ENCODE measurements around the gene CBL. TPM values are rescaled to one million over a fixed set of nuclear protein-coding genes. Genes with fewer than 3 reads are reported as not detected.

The CBL gene
- total RNA-seq, 1 experiment from 2014 or later, result 56.4 TPM

DNA sequence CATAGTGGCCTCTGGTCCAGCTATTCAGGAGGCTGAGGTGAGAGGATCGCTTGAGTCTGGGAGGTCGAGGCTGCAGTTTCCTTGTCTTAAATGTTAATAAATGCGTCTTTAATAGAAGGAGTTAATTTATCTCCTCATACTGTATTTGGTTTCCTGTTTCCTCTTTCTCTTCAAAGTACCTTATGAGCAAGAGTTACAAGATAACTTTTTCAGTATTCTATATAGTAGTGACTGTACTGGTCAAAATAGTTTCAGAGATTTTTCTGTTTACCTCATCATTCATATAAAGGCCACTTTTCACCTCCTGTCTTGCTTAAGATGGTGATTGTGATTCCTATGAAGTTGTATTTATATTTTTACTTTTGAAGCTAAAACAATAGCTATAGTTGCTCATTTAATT is 59.9 kb downstream of the CBL start:
- no peak overlapping the region for H2AK5ac ChIP-seq (ENCODE audit: insufficient read length, low read length)
- no peak overlapping the region for H2BK15ac ChIP-seq (ENCODE audit: low read depth, low read length)
- Mint-ChIP-seq H3K9me3 (no peaks in the 10 kb centered on the region), H3K27ac (no peak overlapping the region; a peak in 1 of 7 replicates), H3K36me3 (ENCODE audit: insufficient read depth in 1 of 3, low read depth in 3 of 3) (no peaks in the 10 kb centered on the region), H3K27me3 (ENCODE audit: low read depth) (no peaks in the 10 kb centered on the region), H3K4me1 (peaks cover 4 to 5% of the 10 kb centered on the region in 2 experiments; a peak in 2 of 4 replicates), H3K4me3 (no peak overlapping the region)
- no peak overlapping the region for H3K14ac ChIP-seq (ENCODE audit: insufficient read depth, low read length)
- H3K9ac ChIP-seq (ENCODE audit: extremely low read depth, insufficient read length, low read length), result no peak overlapping the region
- H3K27ac ChIP-seq (ENCODE audit: insufficient read length, low read depth, low read length), result no peak overlapping the region
- H3K56ac ChIP-seq (ENCODE audit: insufficient read length, low read depth, low read length), result no peak overlapping the region
- no peak overlapping the region for H2BK120ac ChIP-seq (ENCODE audit: low read depth, low read length, poor library complexity, severe bottlenecking)
- peaks cover 6% of the 10 kb centered on the region for H3K79me1 ChIP-seq (ENCODE audit: insufficient read depth, low read depth, low read length, poor library complexity, severe bottlenecking)
- no peak overlapping the region for H2BK12ac ChIP-seq (ENCODE audit: insufficient read length, low read depth, low read length)
- no CpG with 5 or more reads among the region's 3 CpGs for WGBS (ENCODE audit: extremely low coverage, insufficient read length, low lambda C conversion rate)
- H3K18ac ChIP-seq (ENCODE audit: insufficient read length, low read depth, low read length), result no peak overlapping the region
- H2BK5ac ChIP-seq (ENCODE audit: insufficient read length, low read length), result no peak overlapping the region
- peaks cover 2% of the 10 kb centered on the region; the same call in 1 of the 2 replicates for H3K79me2 ChIP-seq (ENCODE audit: insufficient read depth, low read length)
- no peaks in the 10 kb centered on the region for H4K20me1 ChIP-seq (ENCODE audit: control insufficient read depth, insufficient read depth, insufficient read length)
- no peak overlapping the region for H4K5ac ChIP-seq (ENCODE audit: insufficient read length, low read depth, low read length)
- H3K23me2 ChIP-seq (ENCODE audit: insufficient read length, low read depth, low read length, poor library complexity, severe bottlenecking), result no peaks in the 10 kb centered on the region
- H3K4me1 ChIP-seq (ENCODE audit: insufficient read depth, low read length), result no peaks in the 10 kb centered on the region
- H4K91ac ChIP-seq (ENCODE audit: insufficient read length, low read depth, low read length), result no peak overlapping the region
- no peak overlapping the region for H3K4ac ChIP-seq (ENCODE audit: low read depth, low read length)
- no peaks in the 10 kb centered on the region for H3K9me3 ChIP-seq (ENCODE audit: control insufficient read depth, low read depth, low read length)
- H3K27me3 ChIP-seq (ENCODE audit: insufficient read depth, low read length), result no peaks in the 10 kb centered on the region
- H3T11ph ChIP-seq (ENCODE audit: low read length), result no peak overlapping the region
- H3K23ac ChIP-seq (ENCODE audit: insufficient read length, low read depth, low read length), result no peak overlapping the region
- H4K8ac ChIP-seq (replicated peaks; ENCODE audit: insufficient read length, low read depth, low read length), result no peak overlapping the region
- H2AFZ ChIP-seq (ENCODE audit: low read length), result no peak overlapping the region
- DNase-seq, result no peak
- no peak for TF ChIP-seq CTCF (conservative IDR thresholded peaks at IDR 0.05)
- H3K4me2 ChIP-seq (ENCODE audit: insufficient read depth, insufficient read length, low read length), result no peak overlapping the region
- H2BK20ac ChIP-seq (ENCODE audit: low read depth, low read length, poor library complexity, severe bottlenecking), result no peak overlapping the region

Measured in H9 (cell line).